ENCODE results near the gene SLC2A13.

The SLC2A13 gene

DNA sequence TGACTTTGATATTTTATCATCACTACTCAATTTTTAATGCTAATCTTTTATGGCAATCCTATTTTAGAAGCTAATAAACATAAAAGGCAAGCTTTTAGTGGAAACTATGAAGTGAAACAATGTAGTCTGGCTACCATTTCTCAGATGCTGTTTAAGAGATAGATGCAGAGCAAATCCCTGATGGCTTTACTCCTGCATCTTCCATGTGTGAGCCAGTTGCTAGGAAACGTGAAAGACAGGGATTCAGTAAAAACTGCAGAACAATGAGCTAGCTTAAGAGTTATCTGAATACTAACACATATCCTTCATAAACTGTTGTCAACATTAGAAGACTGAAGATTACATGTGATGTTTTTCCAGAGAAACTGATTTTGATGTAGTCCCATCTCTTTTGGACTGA lies 112.6 kb downstream of the SLC2A13 start:
- DNase-seq (ENCODE audit: low read depth): no peak

DNA sequence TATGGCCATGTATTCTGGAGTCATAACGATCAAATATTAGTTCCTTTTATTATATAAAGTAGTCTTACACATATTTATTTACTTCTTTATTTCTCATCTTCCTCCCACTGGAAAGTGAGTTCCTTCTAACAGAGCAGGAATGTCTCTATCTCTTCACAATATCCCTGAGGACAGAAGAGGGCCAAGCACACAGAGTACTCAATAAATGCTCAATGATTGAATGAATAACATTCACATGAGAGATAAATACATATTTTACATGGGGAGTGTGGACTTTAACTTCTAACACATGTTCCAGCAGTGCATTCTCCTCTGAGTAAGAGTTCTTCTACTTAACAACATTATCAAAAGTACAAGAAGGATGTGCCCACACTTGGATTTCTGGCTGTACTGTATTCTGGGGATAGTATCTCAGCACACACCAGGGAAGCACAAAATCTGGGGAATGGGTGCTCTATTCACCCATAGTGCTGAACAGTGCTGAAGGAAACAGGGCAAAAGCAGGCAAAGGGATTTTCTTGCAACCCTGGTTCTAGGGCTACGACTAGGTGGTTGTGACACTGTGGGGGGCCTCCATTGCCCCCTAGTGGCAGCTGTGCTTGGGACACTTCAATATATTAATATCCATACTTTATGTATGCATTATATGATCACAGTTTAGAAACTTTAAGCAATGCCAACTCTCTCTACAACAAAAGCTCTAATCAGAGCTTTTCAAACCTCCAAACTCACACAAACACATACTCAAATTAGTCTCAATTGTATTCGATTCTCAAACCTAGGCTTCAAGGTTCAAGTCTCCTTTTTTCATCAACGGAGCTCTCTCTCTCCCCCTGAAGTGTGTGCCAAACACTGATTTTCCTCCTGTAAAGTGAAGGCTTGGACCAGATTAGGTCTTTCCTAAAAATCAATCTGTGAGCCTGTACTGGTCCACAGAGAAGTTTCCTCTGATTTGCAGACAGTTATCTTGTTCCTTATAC lies 115.5 kb downstream of the SLC2A13 start:
- peak; percentile 42 for DNase-seq (ENCODE audit: low read depth)

DNA sequence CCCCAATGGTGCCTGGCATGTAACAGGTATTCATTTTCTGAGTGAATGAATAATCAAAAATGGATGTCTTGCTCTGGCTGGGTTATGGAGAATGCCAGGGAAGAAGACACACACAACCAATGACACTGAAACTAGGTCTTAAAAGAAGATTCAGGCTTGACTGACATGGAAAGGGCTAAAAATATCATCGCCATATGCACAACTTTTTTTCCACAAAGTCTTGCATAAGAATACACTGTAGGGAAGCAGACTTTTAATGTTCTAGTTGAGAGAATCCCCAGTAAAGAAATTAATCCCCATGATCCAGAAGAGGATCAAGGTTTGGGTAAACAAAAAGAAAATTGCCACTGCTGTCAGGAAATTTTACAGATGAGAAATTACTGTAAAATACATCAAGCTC lies 116.4 kb downstream of the SLC2A13 start:
- no peak for DNase-seq (ENCODE audit: low read depth)

DNA sequence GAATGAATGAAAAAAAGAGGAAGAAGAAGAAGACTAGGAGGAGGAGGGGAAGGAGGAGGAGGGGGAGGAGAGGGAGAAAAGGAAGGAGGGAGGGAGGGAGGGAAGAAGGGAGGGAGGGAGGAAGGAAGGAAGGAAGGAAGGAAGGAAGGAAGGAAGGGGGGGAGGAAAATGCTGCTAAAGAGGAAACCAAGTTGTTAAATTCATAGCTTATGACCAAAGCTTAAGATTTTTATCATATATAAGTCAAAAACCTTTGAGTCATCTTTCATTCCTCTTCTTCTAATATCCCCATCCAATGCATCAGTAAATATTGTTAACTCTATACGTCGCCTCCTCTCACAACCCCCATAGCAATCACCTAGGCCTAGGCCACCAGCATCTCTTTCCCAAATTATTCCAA lies 117.3 kb downstream of the SLC2A13 start:
- DNase-seq (ENCODE audit: low read depth): no peak

DNA sequence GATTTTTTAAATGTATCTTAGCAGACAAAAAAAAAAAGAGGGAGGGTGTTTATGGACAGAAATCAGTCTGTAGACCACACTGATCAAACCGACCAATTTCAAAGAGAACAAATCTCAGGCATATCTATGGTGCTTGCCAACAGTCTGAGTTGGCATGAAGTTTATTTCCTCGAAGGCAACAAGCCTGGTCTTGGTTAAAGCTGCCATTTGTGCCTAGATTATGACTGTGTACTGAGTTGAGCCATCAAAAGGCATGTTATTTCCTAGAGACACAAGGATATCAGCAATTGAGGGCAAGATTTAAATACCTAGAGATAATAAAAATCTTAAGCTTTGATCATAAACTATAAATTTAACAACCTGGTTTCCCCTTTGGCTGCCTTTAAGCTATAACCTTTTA lies 119.2 kb downstream of the SLC2A13 start:
- no peak for DNase-seq (ENCODE audit: low read depth)

DNA sequence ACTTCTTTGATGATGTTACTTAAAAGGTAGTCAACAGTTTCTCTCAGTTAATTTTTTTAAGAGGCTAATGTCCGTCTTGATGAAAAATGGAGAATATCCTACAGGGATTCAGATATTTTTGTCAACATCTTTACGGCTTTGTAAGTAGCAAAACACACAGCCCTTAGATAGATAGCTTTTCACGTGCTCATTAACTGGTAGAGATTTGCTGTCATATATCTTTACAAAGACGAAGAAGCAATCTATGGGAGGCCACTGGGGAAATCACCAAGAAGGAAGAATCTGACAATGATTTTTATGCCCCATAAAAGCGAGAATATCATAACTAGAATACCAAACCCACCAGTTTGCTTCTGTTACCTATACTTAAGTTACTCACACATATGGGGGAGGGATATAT lies 121.2 kb downstream of the SLC2A13 start:
- no peak for DNase-seq (ENCODE audit: low read depth)

DNA sequence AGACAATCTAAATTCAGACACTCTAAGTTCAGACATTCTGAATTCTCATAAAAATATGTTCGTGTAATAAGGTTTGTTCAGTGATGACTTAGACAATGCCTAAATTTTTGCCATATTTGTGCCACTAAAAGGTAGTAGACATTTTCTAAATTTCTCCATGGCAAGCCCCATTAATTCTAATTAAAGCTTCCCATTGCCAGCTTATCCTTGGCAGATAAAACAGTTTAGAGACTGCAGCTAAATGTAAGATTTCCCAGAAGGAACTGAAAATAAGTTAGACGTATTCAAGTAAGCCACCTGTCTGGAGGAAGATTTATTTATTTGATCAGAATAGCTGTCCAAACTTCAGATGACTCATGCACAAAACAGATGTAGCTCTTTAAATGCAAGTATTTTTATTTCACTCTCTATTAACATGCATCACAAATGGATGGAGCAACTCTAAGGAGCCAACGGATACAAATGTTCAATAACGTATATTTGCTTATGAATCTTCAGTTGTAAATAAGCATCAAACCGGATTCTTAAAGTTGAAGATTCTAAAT lies 130.4 kb downstream of the SLC2A13 start:
- no peak for DNase-seq (ENCODE audit: low read depth)

DNA sequence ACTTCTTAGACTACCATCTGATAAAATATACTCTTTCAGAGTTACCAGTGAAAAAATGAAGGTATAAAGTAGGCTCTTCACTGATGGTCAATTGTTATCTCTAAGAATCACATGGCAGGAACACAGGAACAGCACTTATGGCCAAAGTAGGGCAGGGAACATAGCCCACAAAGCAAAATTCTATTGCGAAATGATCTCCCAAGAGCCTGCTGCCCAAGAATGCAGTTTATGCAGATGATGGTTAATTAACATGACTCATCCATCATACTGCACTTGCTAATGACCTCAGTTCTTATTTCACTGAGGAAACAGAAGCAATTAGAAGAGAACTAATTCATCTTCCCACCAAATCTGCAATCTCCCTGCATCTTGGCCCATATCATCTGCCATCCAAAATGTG lies 133.8 kb downstream of the SLC2A13 start:
- DNase-seq (ENCODE audit: low read depth): peak; percentile 60

DNA sequence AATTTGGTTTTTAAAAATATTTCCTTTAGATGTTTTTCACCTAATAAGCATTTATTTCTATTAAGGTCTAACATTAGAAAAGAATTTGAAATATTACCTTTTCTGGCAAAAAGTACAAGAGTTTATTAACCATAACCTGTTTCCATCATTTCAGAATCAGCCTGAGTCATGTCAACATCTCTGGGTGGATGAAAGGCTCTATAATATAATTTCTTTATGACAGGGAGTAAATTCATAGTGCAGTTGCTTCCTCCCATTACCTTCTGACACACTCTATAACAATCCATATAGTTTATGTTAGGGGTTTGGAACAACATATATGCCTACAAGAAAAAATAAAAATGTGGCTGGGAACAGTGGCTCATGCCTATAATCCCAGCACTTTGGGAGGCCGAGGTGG lies 134.5 kb downstream of the SLC2A13 start:
- no peak for DNase-seq (ENCODE audit: low read depth)

DNA sequence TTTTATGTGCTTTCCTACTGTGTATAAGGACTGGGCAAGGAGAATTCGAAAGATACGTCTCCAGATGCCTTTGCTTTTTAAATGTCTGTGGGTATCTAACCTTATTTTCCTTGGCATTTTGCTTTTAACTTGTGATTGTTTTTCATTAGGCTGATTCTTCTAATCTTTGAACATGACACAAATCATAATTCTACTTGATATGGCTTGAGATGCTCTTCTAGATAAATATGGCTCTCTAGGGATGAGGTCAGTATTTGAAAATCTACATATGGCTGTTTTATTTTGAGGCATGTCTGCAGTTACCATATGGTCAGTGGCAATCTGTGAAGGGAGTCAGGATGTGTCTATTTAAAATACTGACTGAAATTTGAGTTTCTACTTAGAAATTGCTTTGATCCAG lies 139.2 kb downstream of the SLC2A13 start:
- no peak for DNase-seq (ENCODE audit: low read depth)

DNA sequence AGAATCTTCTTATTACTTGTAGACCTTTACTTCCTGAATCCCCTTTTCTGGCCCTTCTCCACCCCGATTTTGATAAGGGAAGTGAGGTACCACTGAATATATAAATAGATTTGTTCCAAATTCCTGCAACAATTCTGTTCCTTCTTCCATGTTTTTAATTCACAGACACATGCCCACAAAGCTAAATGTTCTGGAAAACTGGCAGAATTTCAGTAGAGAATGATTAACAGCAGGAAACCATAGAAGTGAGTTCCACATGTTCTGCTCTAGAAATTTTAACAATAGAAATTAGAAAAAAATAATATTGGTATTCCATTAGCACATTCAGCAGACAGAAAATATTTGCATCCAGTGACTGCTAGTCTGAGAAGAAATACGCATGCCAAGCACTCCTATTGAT lies 139.6 kb downstream of the SLC2A13 start:
- DNase-seq (ENCODE audit: low read depth): no peak

DNA sequence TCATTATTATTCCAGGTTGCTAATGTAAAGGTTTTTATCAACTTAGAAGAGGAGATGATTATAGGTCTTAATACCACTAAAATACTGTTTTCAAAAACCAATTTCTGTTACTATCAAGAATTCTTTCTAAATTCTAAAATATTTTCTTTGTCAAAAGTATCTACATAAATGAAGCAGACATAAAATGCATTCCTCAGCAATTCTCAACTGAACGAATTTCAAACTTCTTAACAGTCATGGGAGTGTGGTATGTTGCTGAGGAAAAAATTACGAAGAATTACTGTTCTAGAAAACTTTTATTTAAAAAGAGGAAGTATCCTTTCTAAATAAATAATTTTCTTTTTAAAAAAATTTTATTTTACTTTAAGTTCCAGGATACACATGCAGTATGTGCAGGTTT lies 146.4 kb downstream of the SLC2A13 start:
- no peak for DNase-seq (ENCODE audit: low read depth)

DNA sequence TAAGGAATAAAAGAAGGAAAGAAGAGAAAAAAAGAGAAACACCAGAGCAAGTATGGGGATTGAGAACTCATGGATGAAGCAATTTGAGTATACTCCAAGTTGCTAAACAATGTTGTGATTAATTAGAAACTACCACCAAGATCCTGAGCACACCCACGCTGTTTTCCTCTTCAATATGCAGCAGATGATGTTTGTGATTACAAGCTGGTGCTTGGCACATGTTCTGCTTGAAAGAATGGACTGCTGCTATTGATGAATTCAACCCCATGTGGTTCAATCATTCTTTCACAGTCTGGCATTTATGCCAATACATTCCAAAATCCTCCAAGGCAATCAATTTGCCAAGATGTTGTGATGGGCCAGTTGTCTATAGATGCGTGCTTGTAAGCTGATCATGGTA lies 146.8 kb downstream of the SLC2A13 start:
- no peak for DNase-seq (ENCODE audit: low read depth)

DNA sequence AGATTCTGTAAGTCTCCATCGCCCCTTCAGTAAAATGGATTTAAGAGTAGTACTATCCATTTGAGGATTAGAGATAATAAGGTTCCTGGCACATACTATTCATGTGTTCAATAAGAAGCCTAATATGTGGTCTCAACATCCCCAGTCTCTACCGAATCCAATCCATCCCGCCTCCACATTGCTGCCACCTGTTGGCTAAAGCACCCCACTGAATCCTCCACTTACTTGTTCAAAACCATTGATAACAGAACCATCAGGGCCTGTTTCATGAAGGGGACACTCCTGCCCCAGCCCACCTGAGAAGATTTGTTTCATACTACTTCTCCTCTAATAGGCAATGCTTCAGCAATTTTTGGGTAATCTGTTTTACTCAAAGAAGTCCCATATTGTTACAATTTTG lies 147.5 kb downstream of the SLC2A13 start:
- DNase-seq (ENCODE audit: low read depth): no peak

DNA sequence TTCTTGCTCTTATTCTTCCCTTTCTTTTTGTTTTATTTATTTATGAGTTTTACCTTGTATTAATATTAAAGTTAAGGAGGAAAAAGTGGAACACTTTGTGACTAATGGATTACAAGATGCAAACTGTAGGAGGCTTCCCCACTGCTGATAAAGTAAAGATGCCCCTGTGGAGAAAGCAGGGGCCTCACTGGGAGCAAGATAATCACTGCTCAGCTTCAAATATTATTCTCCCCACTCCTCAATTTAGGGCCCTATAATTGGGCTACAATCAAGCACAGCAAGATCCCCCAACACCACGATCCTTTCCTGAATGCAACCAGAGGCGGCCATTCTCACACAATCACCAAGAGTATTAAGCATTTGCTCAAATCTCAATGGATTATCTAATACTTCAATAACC lies 149.2 kb downstream of the SLC2A13 start:
- DNase-seq (ENCODE audit: low read depth): no peak

DNA sequence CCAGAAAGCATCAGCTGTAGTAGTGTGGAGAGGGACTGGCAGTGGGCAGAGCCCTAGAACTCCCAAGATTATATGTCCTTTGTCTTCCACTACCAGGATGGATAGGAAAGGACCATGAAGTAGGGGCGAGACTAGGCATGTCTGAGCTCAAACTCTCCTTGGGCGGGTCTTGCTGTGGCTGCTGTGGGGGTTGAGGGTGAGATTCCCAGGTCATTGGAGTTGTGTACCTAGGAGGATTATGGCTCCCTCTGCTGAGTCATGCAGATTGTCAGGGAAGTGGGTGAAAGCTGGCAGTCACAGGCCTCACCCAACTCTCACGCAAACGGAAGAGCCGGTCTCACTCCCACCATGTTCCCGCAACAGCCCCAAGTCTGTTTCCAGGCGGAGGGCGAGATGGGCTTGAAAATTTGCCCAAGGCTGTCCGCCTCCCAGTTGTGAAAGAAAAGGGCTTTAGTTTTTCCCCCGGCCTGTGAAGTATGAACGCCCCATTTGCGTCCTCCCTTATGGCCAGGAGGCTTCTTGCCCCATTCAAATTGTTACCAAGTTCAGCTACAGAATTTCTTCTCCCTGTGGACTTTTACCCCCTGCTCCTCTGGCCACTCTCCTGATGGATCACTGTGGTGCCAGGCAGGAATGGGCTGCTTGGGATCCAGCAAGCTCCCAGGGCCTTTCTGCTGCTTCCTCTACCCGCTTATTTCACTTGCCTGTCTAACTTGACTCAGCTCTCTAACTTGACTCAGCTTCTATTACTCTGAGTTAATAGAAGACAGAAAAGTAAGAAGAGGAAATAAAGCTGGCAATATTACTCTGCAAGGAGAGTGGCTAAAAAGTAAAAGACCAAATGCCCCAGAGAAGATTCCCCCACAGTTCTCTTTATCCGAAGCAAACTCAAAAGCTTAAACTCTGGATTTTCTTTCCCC lies 159.3 kb downstream of the SLC2A13 start:
- no peak for DNase-seq (ENCODE audit: low read depth)

DNA sequence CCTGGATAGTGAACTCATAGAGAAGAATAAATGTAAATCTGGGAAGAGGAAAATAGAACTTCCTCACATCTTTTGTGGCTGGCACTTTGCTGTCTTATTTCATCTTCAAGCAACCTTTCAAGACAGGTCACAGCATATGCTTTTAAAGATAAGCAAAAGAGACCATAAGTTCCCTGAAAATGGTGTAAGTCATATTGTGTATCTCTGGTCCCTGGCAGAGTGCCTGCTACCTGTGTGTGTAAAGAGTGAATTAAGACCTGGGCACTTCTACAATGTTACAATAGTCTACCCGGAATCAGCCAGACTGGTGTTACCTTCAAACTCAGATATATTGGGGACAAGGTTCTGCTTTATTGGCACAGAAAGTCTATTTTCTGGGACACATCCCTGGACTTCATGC lies 168.8 kb downstream of the SLC2A13 start:
- DNase-seq (ENCODE audit: low read depth): no peak

DNA sequence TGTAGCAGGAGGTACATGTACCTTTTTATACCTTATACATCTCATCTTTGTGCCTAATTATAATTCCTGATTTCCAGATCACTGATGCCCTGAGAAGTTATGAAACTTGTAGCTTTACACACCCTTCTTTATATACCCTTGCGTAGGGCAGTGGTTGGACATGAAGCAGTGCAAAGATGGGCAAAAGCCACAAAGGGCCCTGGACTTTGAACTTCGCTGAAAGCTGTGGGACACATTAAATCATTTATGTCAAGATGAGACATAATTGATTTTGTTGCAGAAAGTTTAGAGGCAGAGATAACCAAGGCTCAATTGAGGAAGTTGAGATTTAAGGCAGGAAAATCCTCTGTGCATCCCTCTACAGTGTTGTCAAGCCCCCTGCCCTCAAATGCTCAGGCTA lies 170.0 kb downstream of the SLC2A13 start:
- no peak for DNase-seq (ENCODE audit: low read depth)

DNA sequence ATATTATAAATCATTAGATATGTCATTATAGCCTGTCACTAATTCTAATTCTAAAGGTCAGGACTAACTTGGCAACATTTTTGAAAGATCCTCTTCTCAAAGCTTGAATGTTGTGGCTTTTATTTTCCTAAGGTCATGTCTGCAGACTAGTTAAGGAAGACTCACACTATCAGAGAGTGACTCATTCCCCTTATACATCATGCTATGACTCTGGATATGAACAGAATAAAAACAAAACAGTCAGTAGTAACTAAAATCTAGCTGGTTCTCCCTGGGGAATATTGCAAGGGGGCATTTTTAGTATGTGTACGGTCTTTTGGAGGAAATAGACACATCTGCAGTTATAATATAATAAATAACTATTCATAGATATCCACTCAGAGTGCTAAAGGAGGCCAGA lies 170.6 kb downstream of the SLC2A13 start:
- peak; percentile 39 for DNase-seq (ENCODE audit: low read depth)

DNA sequence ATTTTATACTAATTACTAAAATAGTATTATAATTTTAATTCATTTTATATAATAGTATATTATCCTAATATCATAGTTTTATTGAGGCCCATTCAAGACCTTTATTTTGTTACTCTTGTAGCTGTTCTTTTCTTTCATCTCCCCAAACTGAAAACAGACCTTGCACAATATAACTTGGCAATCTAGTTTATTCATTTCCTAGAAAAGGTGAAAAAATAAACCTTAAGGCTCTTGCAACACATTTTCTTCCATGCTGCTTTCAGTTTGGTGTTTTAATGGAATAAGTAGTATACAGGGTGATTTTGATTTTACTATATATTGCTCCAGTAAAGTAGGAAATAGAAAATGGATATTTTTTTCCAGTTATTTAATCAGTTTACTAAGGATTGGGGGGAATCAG lies 174.0 kb downstream of the SLC2A13 start:
- DNase-seq (ENCODE audit: low read depth): peak; percentile 38

DNA sequence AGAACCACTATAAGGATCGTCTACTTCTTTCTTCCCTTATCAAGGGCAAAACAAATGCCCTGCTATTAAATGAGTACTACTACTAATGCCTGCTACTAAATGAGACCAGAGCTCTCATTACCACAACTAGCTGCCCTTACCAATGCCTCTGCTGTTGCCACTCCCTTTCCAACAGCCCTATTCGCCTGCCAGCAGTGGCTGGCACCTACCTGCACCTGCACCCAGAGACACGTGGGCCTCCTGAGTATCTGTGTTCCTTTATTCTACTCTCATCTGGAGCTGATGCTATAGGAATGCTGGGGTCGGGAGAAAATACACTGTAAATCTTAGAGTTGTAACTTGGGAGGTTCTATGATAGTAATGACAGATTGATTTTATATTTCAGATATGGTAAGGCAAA lies 174.7 kb downstream of the SLC2A13 start:
- DNase-seq (ENCODE audit: low read depth): no peak

DNA sequence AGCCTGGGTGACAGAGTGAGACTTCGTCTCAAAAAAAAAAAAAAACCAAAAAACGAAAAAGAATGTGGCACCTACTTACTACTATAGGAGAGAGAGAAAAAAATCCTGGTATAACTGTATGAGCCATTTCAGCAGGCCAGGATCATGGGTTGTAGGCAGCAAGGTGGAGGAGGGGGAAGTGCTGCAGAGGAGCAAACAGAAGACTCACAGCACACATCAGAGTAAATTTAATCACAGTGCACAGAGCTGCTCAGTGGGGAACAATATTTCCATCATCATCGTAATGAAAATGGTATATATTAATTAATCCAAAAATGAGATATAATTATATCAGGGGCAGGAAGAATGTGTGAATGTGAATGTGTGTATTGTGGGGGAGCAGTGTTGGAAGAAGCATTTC lies 175.8 kb downstream of the SLC2A13 start:
- no peak for DNase-seq (ENCODE audit: low read depth)

Measured in amniotic epithelial cell (primary cell).